WI38 (cell line): ENCODE results near the gene USF2.
"Not testable (repeated sequence)": the region's sequence is repeated elsewhere in the genome, so short reads cannot be mapped to it uniquely, and the experiment has no call there.

Experiments
- H3K4me3 ChIP-seq: 2 replicates; pipeline ENCODE4 v1.5.1; 2011; ENCODE audit warnings: low read depth, mild to moderate bottlenecking, control low read depth, low read length
- TF ChIP-seq, protein P1 (sequence below): IDR thresholded peaks from 2 replicates; pipeline ENCODE4 v1.5.1; 2012; ENCODE audit warnings: low read depth, mild to moderate bottlenecking, control low read depth, low read length

Gene USF2, protein sequence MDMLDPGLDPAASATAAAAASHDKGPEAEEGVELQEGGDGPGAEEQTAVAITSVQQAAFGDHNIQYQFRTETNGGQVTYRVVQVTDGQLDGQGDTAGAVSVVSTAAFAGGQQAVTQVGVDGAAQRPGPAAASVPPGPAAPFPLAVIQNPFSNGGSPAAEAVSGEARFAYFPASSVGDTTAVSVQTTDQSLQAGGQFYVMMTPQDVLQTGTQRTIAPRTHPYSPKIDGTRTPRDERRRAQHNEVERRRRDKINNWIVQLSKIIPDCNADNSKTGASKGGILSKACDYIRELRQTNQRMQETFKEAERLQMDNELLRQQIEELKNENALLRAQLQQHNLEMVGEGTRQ

GRCh38 chr19:35268536-35269437 is at the start of gene USF2:
TSS of gene USF2 (plus strand) at chr19:35268962. CDS start at chr19:35269102, 140 bp downstream.
- peak within 1 kb of the TSS; percentile 83 for H3K4me3 ChIP-seq
- TF ChIP-seq, protein P1, sequence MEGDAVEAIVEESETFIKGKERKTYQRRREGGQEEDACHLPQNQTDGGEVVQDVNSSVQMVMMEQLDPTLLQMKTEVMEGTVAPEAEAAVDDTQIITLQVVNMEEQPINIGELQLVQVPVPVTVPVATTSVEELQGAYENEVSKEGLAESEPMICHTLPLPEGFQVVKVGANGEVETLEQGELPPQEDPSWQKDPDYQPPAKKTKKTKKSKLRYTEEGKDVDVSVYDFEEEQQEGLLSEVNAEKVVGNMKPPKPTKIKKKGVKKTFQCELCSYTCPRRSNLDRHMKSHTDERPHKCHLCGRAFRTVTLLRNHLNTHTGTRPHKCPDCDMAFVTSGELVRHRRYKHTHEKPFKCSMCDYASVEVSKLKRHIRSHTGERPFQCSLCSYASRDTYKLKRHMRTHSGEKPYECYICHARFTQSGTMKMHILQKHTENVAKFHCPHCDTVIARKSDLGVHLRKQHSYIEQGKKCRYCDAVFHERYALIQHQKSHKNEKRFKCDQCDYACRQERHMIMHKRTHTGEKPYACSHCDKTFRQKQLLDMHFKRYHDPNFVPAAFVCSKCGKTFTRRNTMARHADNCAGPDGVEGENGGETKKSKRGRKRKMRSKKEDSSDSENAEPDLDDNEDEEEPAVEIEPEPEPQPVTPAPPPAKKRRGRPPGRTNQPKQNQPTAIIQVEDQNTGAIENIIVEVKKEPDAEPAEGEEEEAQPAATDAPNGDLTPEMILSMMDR: no peak

GRCh38 chr19:35219008-35219407 is 49.8 kb upstream of the USF2 start:
- TF ChIP-seq, protein P1: no peak
- no peak overlapping the region for H3K4me3 ChIP-seq

DNA sequence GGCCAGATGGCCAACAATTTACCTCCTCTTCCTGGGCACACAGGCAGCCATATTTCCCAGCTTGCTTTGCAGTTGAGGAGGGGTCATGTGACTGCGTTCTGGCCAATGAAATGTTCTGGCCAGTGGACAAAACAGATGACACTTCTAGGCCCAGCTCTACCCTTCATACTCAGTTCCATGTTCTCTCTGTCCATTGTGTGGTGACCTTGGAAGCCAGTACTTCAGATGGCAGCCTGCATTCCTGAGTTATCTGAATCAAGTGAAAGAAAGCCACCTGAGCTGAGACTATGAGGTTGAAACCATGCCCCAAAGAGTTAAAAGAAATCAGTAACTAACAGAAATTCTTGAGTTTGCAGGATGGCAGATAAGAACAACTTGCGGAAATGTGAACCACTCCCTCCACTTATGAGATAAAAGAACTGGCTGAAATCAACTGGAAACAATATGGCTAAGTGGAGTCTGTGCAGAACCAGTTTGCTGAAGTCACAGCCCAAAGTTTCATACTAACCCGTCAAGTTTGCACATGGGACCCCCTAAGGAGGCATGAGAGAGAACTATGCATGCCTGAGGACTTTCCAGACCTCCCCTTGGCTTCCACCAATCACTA is 48.3 kb upstream of the USF2 start:
- TF ChIP-seq, protein P1: no peak

DNA sequence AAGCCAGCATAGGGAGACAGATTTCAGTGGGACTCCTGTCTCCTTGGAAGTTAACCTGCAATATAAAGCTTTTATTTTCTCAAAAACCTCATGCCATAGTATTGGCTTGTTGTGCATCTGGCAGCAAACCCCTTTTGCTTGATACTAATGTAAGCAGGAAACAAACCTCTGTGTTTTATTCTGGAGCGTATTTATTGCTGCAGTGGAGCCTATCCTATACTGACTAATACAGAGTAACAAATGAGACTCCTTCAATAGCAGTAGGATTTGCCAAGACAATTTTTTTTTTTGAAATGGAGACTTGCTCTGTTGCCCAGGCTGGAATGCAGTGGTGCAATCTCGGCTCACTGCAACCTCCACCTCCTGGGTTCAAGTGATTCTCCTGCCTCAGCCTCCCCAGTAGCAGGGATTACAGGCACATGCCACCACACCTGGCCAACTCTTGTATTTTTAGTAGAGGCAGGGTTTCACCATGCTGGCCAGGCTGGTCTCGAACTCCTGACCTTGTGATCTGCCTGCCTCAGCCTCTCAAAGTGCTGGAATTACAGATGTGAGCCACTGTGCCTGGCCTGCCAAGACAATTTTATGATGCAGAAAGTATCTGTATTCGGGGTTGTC is 47.7 kb upstream of the USF2 start:
- not testable (repeated sequence) for H3K4me3 ChIP-seq

More for the DNA sequence above, 48.3 kb upstream of the USF2 start:
- H3K4me3 ChIP-seq: no peak overlapping the region

DNA sequence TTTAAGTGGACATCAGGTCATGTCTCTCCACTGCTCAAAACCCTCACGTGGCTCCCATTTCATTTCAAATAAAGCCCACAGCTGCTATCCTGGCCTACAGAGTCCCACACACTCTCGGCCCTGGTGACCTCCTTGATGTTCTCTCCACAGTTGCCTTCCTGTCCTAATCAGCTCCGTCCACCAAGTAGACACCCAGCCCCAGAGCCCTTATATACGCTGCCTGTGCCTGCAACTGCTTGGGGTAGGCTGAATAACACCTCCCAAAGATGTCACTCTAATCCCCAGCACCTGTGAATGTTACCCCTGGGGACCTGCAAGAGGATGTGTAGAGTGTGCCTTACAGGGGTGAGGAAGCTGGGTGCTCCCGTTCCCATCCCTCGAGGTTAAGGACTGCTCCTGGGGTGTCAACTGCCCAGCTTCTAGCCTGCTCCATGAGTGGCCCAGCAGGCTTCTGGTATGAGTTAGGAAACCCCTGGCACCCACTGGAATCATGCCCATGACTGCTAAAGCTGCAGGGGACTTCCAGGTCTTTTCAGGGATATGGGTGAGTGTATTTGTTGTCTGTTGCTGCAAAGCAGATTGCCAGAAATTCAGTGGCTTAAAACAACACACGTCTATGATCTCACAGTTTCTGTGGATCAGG is 46.3 kb upstream of the USF2 start:
- TF ChIP-seq, protein P1: no peak
- H3K4me3 ChIP-seq: no peak overlapping the region

GRCh38 chr19:35223084-35223790 is 45.5 kb upstream of the USF2 start:
- H3K4me3 ChIP-seq: no peak overlapping the region
- TF ChIP-seq, protein P1: no peak
